ENCODE data around the gene OVCA2. TPM values are rescaled to one million over a fixed set of nuclear protein-coding genes. Genes with fewer than 3 reads are reported as not detected.

Gene OVCA2
- total RNA-seq, 1 experiment from 2014 or later = 27.3 TPM

DNA sequence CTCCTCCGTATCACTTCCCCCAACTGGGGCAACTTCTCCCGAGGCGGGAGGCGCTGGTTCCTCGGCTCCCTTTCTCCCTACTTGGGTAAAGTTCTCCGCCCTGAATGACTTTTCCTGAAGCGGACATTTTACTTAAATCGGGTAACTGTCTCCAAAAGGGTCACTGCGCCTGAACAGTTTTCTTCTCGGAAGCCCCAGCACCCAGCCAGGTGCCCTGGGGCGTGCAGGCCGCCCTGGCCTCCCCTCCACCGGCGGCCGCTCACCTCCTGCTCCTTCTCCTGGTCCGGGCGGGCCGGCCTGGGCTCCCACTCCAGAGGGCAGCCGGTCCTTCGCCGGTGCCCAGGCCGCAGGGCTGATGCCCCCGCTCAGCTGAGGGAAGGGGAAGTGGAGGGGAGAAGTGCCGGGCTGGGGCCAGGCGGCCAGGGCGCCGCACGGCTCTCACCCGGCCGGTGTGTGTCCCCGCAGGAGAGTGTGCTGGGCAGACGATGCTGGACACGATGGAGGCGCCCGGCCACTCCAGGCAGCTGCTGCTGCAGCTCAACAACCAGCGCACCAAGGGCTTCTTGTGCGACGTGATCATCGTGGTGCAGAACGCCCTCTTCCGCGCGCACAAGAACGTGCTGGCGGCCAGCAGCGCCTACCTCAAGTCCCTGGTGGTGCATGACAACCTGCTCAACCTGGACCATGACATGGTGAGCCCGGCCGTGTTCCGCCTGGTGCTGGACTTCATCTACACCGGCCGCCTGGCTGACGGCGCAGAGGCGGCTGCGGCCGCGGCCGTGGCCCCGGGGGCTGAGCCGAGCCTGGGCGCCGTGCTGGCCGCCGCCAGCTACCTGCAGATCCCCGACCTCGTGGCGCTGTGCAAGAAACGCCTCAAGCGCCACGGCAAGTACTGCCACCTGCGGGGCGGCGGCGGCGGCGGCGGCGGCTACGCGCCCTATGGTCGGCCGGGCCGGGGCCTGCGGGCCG, 14.7 kb downstream of the OVCA2 start:
- TF ChIP-seq JUND (IDR thresholded peaks at IDR 0.05) (no peak), CBX3 (IDR thresholded peaks at IDR 0.05; ENCODE audit: low read depth) (no peak), FOSL1 (IDR thresholded peaks at IDR 0.05; ENCODE audit: low read depth) (no peak), CEBPB (IDR thresholded peaks at IDR 0.05; ENCODE audit: low read depth) (no peak), SIN3A (IDR thresholded peaks at IDR 0.05; ENCODE audit: low read depth) (no peak)
- TF ChIP-seq, protein P1, sequence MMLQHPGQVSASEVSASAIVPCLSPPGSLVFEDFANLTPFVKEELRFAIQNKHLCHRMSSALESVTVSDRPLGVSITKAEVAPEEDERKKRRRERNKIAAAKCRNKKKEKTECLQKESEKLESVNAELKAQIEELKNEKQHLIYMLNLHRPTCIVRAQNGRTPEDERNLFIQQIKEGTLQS (IDR thresholded peaks at IDR 0.05) = no peak
- no peak overlapping the region for H2AFZ ChIP-seq (ENCODE audit: low read depth, low read length, poor library complexity, severe bottlenecking)
- no TSS peak for BruUV-seq (replicated peaks)
- intact Hi-C loops (cut with micrococcal nuclease) = no loop called here
- DNase-seq (ENCODE audit: low read depth, low spot score) (no peak), ATAC-seq (no peak)
- no peak overlapping the region for H3K27ac ChIP-seq (ENCODE audit: low read depth, low read length)
- ChIA-PET POLR2A (no interaction called here), CTCF (interaction anchor here (0.5 to 8.0 kb wide), 3 partner anchors 166 to 188 kb away, joined by 3 to 200 read pairs (median 5); no protein-coding TSS in a partner anchor), RAD21 (ENCODE audit: low non-redundant PET in 1 of 2, low total read pairs in 2 of 2, uncharacterized antibody in 2 of 2, unreplicated experiment in 2 of 2) (interaction anchor here (0.6 to 1.0 kb wide), 2 partner anchors 22 to 188 kb away, joined by 3 to 4 read pairs; no protein-coding TSS in a partner anchor)
- no peak overlapping the region for H3K4me3 ChIP-seq (replicated peaks in 1 of 2; ENCODE audit: low read depth in 1 of 2, low read length in 2 of 2)
- H4K20me1 ChIP-seq (ENCODE audit: insufficient read depth) = no peaks in the 10 kb centered on the region
- no peak overlapping the region for H3K4me2 ChIP-seq (ENCODE audit: low read length)
- no peaks in the 10 kb centered on the region for H3K9me3 ChIP-seq (ENCODE audit: control insufficient read depth in 1 of 2, insufficient read depth in 1 of 2, low read depth in 1 of 2, low read length in 2 of 2)
- H3K36me3 ChIP-seq (ENCODE audit: control insufficient read depth in 1 of 2, insufficient read depth in 2 of 2, low read length in 2 of 2) = no peaks in the 10 kb centered on the region
- peaks cover 0 to 11% of the 10 kb centered on the region in 2 experiments; a peak in 1 of 4 replicates for H3K4me1 ChIP-seq (ENCODE audit: control insufficient read depth in 1 of 2, insufficient read depth in 2 of 2, low read length in 2 of 2)
- H3K79me2 ChIP-seq (ENCODE audit: insufficient read depth, low read length) = no peaks in the 10 kb centered on the region
- H3K9me2 ChIP-seq (ENCODE audit: insufficient read depth) = no peaks in the 10 kb centered on the region
- no peaks in the 10 kb centered on the region for H3K27me3 ChIP-seq (ENCODE audit: insufficient read depth, low read length)
- no peak overlapping the region for H3K9ac ChIP-seq (ENCODE audit: low read length)

GRCh38 chr17:2057175-2057759, 15.4 kb downstream of the OVCA2 start:
- H3K36me3 ChIP-seq (ENCODE audit: control insufficient read depth in 1 of 2, insufficient read depth in 2 of 2, low read length in 2 of 2) = no peaks in the 10 kb centered on the region
- POLR2A ChIA-PET = no interaction called here
- no peak overlapping the region for H3K27ac ChIP-seq (ENCODE audit: low read depth, low read length)
- H3K4me2 ChIP-seq (ENCODE audit: low read length) = no peak overlapping the region
- no peaks in the 10 kb centered on the region for H3K9me2 ChIP-seq (ENCODE audit: insufficient read depth)
- intact Hi-C loops (cut with micrococcal nuclease) = no loop called here
- BruUV-seq (replicated peaks) = no TSS peak
- H3K4me3 ChIP-seq (replicated peaks in 1 of 2; ENCODE audit: low read depth in 1 of 2, low read length in 2 of 2) = no peak overlapping the region
- no peaks in the 10 kb centered on the region for H4K20me1 ChIP-seq (ENCODE audit: insufficient read depth)
- no peaks in the 10 kb centered on the region for H3K9me3 ChIP-seq (ENCODE audit: control insufficient read depth in 1 of 2, insufficient read depth in 1 of 2, low read depth in 1 of 2, low read length in 2 of 2)
- TF ChIP-seq TCF7L2 (IDR thresholded peaks at IDR 0.05; ENCODE audit: borderline replicate concordance, extremely low read depth, insufficient read depth, insufficient read length) = no peak
- TF ChIP-seq CEBPB (IDR thresholded peaks at IDR 0.05; ENCODE audit: low read depth) = no peak
- TF ChIP-seq SP1 (IDR thresholded peaks at IDR 0.05; ENCODE audit: low read depth) = no peak
- no peak for TF ChIP-seq EZH2 (IDR thresholded peaks at IDR 0.05)
- TF ChIP-seq ZNF274 (IDR thresholded peaks at IDR 0.05; ENCODE audit: low read depth, low read length) = no peak
- no peak overlapping the region for H3K9ac ChIP-seq (ENCODE audit: low read length)
- no peaks in the 10 kb centered on the region for H3K27me3 ChIP-seq (ENCODE audit: insufficient read depth, low read length)
- CTCF ChIA-PET = interaction anchor here (0.5 to 8.0 kb wide), 4 partner anchors 165 to 188 kb away, joined by 3 to 200 read pairs (median 5); no protein-coding TSS in a partner anchor
- no peak for ATAC-seq
- H2AFZ ChIP-seq (ENCODE audit: low read depth, low read length, poor library complexity, severe bottlenecking) = no peak overlapping the region
- RAD21 ChIA-PET (ENCODE audit: low non-redundant PET in 1 of 2, low total read pairs in 2 of 2, uncharacterized antibody in 2 of 2, unreplicated experiment in 2 of 2) = interaction anchor here (0.6 to 1.0 kb wide), 2 partner anchors 21 to 188 kb away, joined by 3 to 4 read pairs; no protein-coding TSS in a partner anchor
- peaks cover 0 to 14% of the 10 kb centered on the region in 2 experiments; a peak in 3 of 4 replicates for H3K4me1 ChIP-seq (ENCODE audit: control insufficient read depth in 1 of 2, insufficient read depth in 2 of 2, low read length in 2 of 2)
- no peaks in the 10 kb centered on the region for H3K79me2 ChIP-seq (ENCODE audit: insufficient read depth, low read length)
- no peak for DNase-seq (ENCODE audit: low read depth, low spot score)

Measured in HCT116 (cell line).